Stimulated activated CD8-positive, alpha-beta memory T cell treated with anti-CD3 and anti-CD28 coated beads, Interleukin-12 subunit alpha, Interleukin-12 subunit beta, amount 100 ng/mL, for 4 hours (primary cell): Measurements from ENCODE around the gene ZNF793.

Source experiments
- DNase-seq: peaks from one replicate; pipeline ENCODE4 v3.0.0-alpha.2; 2020; ENCODE audit warnings: low read depth

ZNF793 gene

GRCh38 chr19:37565370-37565669, 58.6 kb downstream of the ZNF793 start:
- no peak for DNase-seq

- no peak for DNase-seq
Measured at GRCh38 chr19:37572203-37572602, 65.5 kb downstream of the ZNF793 start.

- DNase-seq = no peak
Measured at GRCh38 chr19:37583340-37583739, 76.6 kb downstream of the ZNF793 start.
